HG03175 (cell line): ENCODE data around the gene DPPA3.
"Not testable (repeated sequence)": the region's sequence is repeated elsewhere in the genome, so short reads cannot be mapped to it uniquely, and the experiment has no call there.

Experiments used
- ATAC-seq: cut with Tn5 transposase; IDR thresholded peaks from one replicate; pipeline ENCODE4 v1.9.1; 2021; ENCODE audit warnings: mild to moderate bottlenecking, moderate library complexity; ENCODE audit not compliant: unreplicated experiment

The DPPA3 gene

DNA sequence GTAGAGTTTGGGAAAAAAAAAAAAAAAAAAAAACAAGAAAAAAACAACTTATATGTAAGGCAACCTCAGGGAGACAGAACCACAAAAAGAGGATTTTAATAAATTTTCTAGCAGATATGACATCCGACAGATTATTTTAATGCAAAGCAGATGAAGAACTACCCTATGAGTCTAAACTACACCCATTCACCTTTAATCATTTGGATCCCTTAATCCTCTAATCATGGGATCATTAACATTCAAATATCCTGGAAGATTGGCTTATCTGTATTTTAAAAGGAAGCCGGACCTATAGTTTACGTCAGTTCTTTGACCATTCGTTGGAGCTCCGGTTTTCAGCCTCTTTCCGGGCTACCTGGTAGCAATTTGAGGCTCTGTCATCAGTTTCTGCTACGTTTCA, at the start of gene DPPA3:
Gene DPPA3, plus strand, starts transcription at position 301 of the 400 bp plus-strand sequence. CDS start 138 bp downstream, outside the sequence.
- ATAC-seq: no peak

DNA sequence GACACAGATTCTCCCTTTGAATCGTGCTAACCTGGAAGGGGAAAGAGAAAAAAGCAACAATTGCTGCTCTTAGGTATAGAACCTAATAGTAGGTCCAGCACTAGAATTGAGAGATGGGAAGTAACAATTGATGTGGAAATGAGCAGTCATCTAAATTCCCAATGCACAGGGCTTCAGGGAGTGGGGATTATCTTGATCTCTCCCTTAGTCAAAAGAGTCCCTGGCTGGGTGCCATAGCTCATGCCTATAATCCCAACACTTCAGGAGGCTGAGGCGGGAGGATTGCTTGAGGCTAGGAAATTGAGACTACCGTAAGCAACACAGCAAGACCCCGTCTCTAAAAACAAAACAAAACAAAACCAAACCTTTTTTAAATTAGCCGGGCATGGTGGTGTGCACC, 49.5 kb upstream of the DPPA3 start:
- no peak for ATAC-seq

DNA sequence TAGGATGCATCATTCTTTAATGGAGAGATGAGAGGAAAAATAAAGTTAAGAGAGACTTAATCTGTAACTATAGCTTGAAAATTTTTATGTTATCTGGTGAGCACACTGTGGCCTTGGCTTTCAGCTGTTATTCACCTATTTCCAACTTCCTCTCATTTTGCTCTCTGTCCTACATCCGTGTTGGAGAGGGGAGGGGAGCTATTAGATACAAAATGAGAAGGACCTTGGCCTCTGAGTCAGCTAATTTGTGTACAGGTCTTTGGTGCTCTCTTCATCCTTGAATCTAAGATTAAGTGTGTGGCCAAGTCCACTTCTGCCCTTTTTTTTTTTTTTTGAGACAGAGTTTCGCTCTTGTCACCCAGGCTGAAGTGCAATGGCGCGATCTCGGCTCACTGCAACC, 44.6 kb upstream of the DPPA3 start:
- ATAC-seq: no peak

DNA sequence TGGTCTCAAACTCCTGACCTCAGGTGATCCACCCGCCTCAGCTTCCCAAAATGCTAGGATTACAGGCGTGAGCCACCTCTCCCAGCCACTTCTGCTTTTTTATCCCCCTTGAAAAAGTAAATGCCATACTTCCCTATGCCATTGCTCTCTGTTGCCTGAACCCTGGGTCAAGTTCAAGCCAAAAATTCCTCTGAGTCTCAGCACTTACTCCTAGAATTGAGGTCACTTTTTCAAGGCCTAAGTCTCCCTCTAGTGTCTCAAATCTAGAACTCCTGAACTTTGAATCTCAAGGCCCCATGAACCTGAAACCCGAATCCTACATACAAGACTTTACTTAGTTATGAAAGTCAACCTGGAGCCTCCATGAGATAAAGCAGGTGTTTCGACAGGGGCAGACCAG, 44.1 kb upstream of the DPPA3 start:
- no peak for ATAC-seq

DNA sequence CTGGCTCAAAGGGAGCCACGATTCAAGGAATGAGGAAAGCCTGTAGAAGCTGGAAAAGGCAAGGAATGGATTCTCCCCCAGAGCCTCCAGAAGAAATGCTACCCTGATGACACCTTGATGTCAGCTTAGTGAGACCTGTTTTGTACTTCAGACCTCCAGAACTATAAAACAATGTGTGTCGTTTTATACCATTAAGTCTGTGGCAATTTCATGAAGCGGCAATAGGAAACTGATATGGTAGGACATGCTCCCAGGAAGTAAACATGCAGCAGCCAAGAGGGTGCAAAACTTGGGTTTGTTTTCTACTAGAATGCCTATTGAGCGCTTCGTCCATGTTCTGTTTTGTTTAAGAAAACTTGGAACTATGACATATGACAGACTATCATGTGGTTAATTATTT, 43.1 kb upstream of the DPPA3 start:
- no peak for ATAC-seq

DNA sequence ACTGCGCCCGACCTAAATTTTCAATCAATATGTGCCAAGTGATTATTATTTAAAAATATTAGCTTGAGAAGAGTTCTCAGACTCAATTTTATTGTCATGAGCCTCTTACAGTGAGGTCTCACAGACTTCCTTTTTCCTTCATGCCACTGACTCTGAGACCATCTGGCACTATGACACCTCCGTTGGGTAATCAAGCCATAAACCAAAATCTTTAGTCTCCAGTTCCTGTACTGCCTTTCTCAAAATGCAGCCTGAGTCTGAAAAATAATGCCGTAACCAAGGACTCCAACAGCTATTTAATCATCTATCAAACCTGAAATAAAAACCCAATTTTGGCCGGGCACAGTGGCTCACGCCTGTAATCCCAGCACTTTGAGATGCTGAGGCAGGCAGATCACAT, 35.8 kb upstream of the DPPA3 start:
- not testable (repeated sequence) for ATAC-seq

DNA sequence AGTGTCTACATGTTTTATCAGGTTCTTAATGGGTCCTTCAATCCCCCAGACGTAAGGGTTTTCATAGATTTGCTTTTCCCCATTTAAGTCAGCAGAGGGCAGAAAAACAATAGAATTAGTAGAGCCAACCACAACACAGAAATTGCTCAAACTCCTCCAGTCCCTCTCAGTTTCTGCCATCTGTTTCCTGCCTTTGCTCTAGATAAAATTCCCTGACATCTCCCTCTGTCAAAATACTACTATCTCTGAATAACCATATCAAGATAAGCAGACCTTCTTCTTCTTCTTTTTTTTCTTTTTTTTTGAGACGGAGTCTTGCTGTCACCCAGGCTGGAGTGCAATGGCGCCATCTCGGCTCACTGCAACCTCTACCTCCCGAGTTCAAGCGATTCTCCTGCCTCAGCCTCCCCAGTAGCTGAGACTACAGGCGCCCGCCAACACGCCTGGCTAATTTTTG, 33.8 kb upstream of the DPPA3 start:
- not testable (repeated sequence) for ATAC-seq

DNA sequence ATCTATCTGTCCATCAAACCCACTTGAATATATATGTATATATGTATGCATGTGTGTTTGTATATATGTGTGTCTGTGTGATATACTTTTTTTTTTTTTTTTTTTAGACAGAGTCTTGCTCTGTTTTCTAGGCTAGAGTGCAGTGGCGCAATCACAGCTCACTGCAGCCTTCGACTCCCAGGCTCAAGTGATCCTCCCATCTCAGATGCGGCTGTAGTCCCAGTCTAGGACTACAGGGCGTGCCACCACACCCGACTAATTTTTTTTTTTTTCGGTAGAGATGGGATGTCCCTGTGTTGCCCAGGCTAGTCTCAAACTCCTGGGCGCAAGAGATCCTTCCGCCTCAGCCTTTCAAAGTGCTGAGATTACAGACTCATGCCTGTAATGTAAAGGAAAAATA, 32.5 kb upstream of the DPPA3 start:
- ATAC-seq: no peak

DNA sequence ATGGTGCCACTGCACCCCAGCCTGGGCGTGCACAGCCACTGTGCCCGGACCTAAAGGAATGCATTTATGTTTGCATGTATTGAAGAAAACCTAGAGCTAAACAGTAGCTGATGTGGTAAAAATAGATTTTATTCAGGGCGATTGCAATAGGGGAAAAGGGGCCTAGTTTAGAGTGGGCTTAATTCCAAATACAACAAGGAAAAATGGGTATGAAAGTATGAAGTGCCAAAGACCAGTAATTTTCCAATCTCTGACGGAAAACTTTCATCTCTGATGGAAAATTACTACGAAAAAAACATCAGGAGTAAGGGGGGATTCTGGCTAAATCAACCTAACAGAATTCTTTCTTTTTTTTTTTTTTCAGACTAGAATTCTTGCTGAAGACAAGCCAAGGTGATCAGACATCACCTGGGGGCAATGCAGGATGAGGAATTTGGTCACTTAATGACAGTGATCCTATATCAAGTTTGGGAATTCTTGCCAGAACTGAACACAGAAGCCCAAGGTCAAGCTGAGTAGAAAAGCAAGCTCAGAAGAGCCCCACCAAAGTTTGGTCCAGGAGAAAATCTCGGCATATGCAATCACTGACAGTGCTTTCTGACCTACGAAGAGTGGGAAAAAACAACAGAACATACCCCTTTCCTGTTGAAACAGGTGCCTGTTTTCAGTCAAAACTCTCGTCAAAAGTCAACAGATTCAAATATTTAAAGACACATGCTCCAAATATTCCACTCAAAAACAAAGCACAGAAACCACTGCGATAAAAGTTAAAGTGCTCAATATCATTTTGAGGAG, 31.8 kb upstream of the DPPA3 start:
- ATAC-seq: no peak

DNA sequence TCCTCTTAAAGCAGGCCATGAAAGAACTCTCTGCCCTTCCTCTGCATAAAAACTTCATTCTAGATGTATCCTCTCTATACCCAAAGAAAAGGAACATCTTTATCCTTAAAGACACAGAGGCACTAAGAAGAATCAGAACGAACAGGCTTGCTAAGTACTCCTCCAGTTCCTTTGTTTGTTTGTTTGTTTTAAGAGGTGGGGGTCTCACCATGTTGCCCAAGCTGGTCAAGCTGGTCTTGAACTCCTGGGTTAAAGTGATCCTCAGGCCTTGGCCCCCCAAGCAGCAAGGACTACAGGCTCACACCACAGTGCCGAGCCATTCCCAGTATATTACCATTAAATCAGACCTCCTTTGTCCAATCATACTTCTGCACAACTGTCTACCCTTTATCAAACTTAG, 29.7 kb upstream of the DPPA3 start:
- no peak for ATAC-seq

DNA sequence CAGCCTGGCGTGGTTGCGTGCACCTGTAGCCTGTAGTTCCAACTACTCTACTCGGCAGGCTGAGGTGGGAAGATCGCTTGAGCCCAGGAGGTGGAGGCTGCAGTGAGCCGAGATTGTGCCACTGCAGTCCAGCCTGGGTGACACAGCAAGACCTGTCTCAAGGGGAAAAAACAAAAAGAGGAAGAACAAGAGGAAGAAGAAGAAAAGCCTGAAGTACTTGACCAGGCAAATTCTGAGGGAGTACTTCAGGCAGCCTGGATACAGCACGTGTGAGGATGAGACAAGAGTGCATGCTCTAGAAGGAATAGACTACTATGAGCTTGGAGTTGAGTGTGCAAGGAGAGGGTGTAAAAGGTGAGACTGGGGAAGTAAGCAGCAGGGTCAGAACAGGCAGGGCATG, 17.4 kb upstream of the DPPA3 start:
- ATAC-seq: no peak

DNA sequence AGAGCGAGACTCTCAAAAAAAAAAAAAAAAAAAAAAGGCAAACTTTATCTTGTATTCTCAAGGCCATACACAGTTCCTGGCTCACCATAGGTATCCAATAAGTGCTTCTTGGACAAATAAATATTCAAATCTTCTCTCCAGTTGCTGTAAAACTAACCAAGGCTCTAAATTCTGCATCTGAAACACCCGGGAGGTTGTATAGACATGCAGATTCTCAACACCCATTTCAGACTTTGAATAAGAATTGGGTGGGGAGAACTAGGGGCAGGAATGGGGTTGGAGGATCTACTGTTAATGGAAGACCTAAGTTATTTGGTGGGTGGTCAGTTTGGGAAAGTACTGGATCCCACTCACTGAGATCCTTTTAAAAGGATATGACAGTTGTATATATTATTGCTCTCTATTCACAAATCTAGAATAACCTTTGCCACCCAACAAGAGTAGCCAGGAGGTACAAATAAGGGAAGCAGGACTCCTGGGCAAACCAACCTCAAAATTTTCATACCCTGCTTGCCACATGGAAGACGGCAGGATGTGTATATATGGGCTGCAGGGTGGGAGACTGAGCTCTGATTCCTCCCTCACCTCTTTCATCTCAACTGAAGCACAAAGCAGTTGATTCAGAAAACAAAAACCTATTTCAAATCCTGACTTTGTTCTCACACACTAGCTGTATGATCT, 16.5 kb upstream of the DPPA3 start:
- ATAC-seq: no peak

DNA sequence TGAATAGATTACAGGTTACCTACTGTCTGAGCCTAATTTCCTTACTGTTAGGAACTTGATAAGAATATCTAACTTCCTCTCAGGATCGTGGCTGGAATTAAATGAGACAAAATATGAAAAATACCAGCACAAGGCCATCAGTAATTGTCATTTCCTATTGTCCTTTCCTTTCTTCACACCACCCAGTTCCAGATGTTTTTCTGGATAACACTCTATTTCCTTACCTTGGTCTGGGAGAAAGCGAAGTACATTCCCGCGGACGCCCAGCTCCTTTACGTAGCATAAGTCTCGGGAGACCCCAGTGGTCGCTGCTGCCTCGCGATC, 16.0 kb upstream of the DPPA3 start:
- no peak for ATAC-seq

DNA sequence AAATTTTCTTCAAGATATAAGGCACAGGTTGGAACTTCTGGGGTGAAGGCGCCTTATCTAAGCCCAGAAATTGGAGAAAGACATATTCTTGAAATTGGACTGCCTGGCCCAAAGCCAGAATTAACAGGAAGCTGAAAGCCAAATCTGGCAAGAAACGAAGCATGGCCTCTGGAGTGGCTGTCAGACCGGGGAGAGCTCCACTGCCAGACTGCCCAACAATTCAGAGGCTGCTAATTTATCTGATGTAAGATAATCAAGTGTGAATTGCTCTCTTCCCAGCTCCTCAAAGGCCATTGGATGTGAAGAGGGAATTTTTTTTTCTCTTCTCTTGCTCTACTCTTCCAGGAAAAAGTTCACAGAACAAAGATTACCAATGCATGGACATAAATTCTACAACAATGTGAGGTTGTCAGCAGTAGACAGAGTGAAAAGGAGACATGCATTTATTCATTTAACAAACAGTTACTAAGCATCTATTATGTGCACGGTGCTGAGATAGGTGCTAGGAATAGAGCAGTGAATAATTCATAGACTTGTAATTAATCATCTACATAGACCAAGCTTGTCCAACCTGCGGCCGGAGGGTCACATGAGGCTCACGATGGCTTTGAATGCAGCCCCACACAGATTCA, 15.6 kb upstream of the DPPA3 start, which contains the start of gene GDF3:
Gene GDF3, minus strand, starts transcription at position 210 of the 632 bp plus-strand sequence. Its CDS starts 47 bp downstream, at position 163.
- ATAC-seq: no peak

DNA sequence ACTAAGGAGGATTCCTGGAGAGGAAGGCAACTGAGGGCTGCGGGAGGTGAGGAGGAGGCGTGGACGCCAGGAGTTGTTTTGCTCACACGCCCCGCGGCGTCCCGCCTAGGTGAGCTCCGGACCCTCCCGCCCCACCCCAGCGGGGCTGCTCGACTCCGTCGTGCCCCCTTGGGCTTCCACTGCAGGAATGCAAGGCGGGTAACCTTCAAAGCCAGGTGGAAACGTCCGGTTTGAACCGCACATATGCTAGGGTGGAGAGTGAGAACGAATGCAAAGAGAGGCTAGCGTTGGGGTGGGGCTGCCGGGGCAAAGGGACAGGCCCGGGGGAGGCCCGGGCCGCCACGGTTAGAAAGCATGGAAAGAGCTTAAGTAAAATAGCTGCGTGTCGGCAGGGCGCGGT, 5.4 kb upstream of the DPPA3 start:
- no peak for ATAC-seq

DNA sequence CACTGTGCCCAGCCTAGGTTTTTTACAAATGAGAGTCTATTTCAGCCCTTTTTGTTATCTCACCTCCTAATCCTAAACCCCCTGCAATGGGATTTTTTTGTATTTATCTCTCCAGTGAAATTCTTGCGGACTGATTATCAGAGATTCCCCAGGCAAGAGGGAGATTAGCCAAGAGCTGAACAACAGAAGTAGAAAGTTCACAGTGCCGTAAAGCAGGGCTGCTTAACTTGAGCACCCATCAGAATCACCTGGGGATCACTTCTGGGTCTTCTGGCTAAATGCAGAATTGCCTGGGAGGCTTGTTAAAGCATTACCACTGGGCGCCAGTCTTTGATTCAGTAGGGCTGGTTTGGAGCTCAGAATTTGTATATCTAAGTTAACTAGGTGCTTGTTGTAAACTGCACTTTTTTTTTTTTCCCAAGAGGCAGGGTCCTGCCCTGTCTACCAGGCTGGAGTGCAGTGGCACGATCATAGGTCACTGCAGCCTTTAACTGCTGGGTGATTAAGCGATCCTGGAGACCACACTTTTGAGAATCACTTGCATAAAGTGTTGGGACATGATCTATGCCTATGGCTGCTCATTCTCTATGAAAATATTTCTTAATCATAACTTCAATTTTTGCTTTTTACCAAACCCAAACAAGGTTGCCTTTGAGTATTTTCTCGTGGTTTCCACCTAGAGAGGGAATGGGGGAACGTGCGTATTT, 1.1 kb upstream of the DPPA3 start:
- ATAC-seq: no peak

DNA sequence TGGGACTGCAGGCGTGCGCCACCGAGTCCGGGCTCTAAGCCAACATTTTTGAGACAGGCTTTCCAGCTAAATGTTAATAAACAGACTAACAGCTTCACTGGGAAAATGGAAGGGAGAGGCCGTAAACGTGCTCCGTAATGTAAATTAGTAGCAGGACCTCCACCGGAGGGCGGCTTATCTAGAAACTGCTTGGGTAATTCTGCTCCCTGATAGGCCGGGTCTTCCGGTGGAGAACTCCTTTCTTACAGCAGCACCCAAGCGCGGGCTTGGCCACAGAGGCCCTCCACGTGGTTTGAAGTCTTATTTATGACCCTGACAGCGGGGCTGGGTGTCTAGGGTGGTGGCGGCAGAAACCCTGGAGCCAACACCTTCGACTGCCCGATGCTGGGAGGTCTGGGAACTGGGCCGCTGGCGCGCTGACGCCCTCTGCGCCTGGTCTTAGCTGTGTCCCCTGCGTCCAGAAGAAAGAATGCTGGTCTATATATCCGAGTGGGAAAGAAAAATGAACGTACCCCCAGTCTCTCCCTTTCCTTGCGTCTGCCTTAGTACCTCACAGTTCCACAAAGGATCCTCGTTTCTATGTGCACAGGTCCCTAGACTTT, 1.7 kb downstream of the DPPA3 start:
- ATAC-seq: no peak

DNA sequence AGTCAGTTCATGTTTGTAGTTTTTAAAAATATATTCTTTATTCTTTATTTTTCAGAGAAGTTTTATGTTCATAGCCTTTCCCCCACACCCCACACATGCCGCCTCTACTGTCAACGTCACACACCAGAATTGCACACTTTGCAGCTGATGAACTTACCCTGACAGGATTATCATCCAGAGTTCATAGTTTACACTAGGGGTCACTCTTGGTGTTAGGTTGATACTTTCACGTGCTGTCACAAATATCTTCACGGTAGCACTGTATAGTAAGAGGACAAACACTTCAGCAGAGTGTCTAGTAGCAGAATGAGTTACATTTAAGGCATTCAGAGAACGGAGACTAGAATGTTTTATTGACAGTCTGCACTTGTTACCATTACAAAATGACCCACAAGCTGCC, 5.1 kb downstream of the DPPA3 start:
- no peak for ATAC-seq

DNA sequence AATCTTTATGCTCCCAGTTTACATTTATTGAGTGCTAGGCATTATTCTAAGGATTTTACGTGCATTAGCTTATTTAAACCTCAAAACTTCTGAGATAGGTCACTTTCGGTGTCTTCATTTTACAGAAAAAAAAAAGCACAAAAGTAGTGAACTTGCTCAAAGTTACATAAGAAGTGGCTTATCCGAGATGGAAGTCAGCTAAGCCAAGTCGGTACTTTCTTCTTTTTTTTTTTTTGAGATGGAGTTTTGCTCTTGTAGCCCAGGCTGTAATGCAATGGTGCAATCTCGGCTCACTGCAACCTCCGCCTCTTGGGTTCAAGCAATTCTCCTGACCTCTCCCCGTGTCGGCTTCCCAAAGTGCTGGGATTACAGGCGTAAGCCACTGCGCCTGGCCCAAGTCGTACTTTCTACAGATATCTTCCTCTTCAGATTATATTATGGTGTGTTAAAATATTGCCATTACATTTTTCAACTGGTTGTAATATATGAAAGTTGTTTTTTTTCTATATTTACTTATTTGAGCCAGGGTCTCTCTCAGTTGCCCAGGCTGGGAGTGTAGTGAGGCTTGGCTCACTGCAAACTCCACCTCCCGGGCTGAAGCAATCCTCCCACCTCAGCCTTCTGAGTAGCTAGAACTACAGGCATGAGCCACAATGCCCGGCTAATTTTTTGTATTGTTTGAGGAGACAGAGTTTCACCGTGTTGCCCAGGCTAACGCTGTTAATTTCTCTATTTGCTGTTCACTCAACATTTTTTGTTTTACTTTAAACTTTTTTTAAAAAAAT, 8.9 kb downstream of the DPPA3 start:
- no peak for ATAC-seq

DNA sequence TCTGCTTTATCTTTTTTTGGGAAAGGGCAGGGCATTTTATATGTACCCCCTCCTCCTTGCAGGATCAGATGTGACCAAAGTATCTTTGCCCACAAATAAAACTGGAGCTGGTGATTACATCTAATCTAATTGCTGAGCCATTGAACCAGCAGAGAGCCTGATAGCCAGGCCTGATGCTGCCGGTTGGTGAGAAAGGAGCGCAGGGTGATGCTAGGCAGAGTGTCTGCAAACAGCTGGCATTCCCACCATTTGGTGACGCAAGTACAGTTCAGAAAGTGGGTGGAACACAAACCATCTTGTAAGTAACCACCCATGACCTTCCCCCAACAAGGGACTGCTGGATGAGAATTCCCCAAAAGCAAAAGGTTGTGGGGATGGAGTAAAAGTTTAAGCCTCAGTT, 12.7 kb downstream of the DPPA3 start:
- ATAC-seq: no peak
